Vagina (tissue), 2 donors: Measurements from ENCODE around the gene IL1RAPL1.

Experiments used
- POLR2A ChIP-seq, 2 donors: fragments of 450-650 bp; IDR thresholded peaks; one replicate each; pipeline ENCODE4 v1.6.1; 2017; ENCODE audit warnings: antibody characterized with exemption in 2 of 2, mild to moderate bottlenecking in 2 of 2, moderate library complexity in 2 of 2
- TF ChIP-seq, protein P1 (sequence below), 3 experiments: fragments of 450-650 bp in 2 of 3; fragments of 200-600 bp in 1 of 3; sonication (generic) in 1 of 3; IDR thresholded peaks; one replicate each; pipeline ENCODE4 v1.5.1; 2017 to 2019; ENCODE audit warnings: antibody characterized with exemption in 3 of 3, mild to moderate bottlenecking in 2 of 3, moderate library complexity in 2 of 3

GRCh38 chrX:28709421-28709820 lies 122.2 kb downstream of the IL1RAPL1 start:
- TF ChIP-seq, protein P1, sequence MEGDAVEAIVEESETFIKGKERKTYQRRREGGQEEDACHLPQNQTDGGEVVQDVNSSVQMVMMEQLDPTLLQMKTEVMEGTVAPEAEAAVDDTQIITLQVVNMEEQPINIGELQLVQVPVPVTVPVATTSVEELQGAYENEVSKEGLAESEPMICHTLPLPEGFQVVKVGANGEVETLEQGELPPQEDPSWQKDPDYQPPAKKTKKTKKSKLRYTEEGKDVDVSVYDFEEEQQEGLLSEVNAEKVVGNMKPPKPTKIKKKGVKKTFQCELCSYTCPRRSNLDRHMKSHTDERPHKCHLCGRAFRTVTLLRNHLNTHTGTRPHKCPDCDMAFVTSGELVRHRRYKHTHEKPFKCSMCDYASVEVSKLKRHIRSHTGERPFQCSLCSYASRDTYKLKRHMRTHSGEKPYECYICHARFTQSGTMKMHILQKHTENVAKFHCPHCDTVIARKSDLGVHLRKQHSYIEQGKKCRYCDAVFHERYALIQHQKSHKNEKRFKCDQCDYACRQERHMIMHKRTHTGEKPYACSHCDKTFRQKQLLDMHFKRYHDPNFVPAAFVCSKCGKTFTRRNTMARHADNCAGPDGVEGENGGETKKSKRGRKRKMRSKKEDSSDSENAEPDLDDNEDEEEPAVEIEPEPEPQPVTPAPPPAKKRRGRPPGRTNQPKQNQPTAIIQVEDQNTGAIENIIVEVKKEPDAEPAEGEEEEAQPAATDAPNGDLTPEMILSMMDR (IDR thresholded peaks at IDR 0.05): no peak
- no peak for TF ChIP-seq POLR2A (IDR thresholded peaks at IDR 0.05)
